HL-60 (cell line): ENCODE data around the gene PLAAT2.

ENCODE experiments used
- GABPA ChIP-seq: IDR thresholded peaks from 2 replicates; pipeline ENCODE4 v1.6.1; 2012; ENCODE audit warnings: low read depth
- SPI1 ChIP-seq: IDR thresholded peaks from 2 replicates; pipeline ENCODE4 v1.6.1; 2012; ENCODE audit warnings: low read depth, mild to moderate bottlenecking, borderline replicate concordance
- TF ChIP-seq, protein P1 (sequence below): IDR thresholded peaks from one replicate; pipeline ENCODE4 v1.5.1; 2011; ENCODE audit warnings: low read length, control low read depth, inconsistent platforms; ENCODE audit not compliant: insufficient read depth

DNA sequence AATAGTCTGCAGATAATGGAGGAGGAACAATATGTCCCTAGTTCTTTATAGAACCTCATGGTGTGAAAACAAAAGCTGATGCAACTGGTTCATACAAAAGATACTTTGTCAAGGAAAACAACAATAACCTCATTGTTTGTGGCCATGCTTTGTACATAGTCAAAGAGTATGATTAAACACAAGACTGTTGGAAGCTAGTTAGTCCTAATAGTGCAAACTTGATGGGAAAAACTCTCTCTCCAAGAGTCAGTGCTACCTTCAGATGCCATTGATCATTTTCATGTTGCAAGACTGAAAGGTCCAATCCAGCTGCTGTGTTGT is 20.1 kb upstream of the PLAAT2 start:
- TF ChIP-seq, protein P1, sequence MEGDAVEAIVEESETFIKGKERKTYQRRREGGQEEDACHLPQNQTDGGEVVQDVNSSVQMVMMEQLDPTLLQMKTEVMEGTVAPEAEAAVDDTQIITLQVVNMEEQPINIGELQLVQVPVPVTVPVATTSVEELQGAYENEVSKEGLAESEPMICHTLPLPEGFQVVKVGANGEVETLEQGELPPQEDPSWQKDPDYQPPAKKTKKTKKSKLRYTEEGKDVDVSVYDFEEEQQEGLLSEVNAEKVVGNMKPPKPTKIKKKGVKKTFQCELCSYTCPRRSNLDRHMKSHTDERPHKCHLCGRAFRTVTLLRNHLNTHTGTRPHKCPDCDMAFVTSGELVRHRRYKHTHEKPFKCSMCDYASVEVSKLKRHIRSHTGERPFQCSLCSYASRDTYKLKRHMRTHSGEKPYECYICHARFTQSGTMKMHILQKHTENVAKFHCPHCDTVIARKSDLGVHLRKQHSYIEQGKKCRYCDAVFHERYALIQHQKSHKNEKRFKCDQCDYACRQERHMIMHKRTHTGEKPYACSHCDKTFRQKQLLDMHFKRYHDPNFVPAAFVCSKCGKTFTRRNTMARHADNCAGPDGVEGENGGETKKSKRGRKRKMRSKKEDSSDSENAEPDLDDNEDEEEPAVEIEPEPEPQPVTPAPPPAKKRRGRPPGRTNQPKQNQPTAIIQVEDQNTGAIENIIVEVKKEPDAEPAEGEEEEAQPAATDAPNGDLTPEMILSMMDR: no peak
- TF ChIP-seq GABPA: no peak
- no peak for TF ChIP-seq SPI1
